ENCODE measurements around the gene RBFOX2. TPM values are rescaled to one million over a fixed set of nuclear protein-coding genes. Genes with fewer than 3 reads are reported as not detected.

Gene RBFOX2
- total RNA-seq, 5 donors from 2014 or later (not counting 1 experiment from before 2014, with no cell fraction given), result 0.73 to 1.5 (median 1.4) TPM

DNA sequence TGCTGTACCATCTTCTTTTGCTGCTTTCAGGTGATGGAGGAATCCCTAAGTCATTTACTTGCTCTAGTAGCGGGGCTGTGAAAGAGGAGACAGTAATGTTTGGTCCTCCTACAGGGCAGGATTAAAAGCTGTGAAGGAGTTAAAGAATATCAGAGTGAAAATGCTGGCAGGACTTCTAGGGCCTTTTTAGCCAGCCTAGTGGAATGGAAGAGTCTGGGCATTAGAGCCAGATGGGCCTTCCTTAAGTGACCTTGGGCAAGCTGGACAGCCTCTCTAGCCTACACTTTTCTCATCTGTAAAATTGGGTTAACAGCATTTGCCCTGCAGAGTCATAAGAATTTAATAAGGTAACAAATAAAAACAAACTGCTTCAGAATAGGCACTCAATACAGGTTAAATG is 114.7 kb downstream of the RBFOX2 start:
- H3K36me3 Mint-ChIP-seq, result no peaks in the 10 kb centered on the region
- H3K4me1 ChIP-seq (ENCODE audit: control insufficient read depth in 1 of 2, extremely low read depth in 1 of 2, insufficient read depth in 2 of 2, low read length in 2 of 2), result peaks cover 0 to 10% of the 10 kb centered on the region in 2 experiments
- H3K27me3 ChIP-seq (replicated peaks in 1 of 2; ENCODE audit: control insufficient read depth in 2 of 2, extremely low read depth in 1 of 2, insufficient read depth in 2 of 2, low read length in 1 of 2), result no peaks in the 10 kb centered on the region
- WGBS (ENCODE audit: insufficient coverage), result no CpG with 5 or more reads among the region's 1 CpG
- H3K27ac ChIP-seq (ENCODE audit: low read length), result no peak overlapping the region
- no peaks in the 10 kb centered on the region for H3K36me3 ChIP-seq (ENCODE audit: control insufficient read depth in 2 of 2, extremely low read depth in 1 of 2, insufficient read depth in 1 of 2, low read length in 1 of 2)
- ChIA-PET POLR2A (no interaction called here), CTCF (no interaction called here)
- H3K4me3 ChIP-seq (ENCODE audit: control insufficient read depth in 1 of 2, extremely low read depth in 1 of 2, low read length in 1 of 2), result no peak overlapping the region
- ATAC-seq (replicated peaks in 1 of 4), result no peak
- H3K9me3 ChIP-seq, result no peaks in the 10 kb centered on the region
- H3K27me3 Mint-ChIP-seq, result peaks cover 4 to 5% of the 10 kb centered on the region in 2 donors
- H3K9me3 Mint-ChIP-seq, result no peaks in the 10 kb centered on the region
- no peak overlapping the region for H3K27ac Mint-ChIP-seq
- DNase-seq, result no peak
- H3K4me3 Mint-ChIP-seq, result no peak overlapping the region
- peaks cover 15 to 18% (median 15%) of the 10 kb centered on the region in 3 donors for H3K4me1 Mint-ChIP-seq

DNA sequence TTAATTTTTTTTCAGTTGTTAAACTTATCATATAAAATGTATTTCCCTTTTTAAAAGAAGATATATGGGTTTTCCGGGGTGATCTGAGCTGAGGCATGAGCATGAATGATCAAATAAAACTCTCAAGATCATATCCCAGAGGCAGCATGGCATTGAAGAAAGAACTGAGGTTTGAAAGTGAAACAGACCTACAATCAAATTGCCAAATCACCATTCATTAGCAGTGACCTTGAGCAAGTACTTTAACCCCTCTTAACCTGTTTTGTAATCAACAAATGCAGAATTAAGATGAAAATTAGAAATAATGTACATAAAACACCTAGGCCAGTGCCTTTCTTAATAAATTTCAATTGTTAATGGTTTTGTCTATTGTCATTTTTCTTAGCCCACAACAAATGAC is 116.0 kb downstream of the RBFOX2 start:
- Histone ChIP-seq H3K27me3 (replicated peaks in 1 of 2; ENCODE audit: control insufficient read depth in 2 of 2, extremely low read depth in 1 of 2, insufficient read depth in 2 of 2, low read length in 1 of 2) (no peaks in the 10 kb centered on the region), H3K36me3 (ENCODE audit: control insufficient read depth in 2 of 2, extremely low read depth in 1 of 2, insufficient read depth in 1 of 2, low read length in 1 of 2) (no peaks in the 10 kb centered on the region), H3K4me1 (ENCODE audit: control insufficient read depth in 1 of 2, extremely low read depth in 1 of 2, insufficient read depth in 2 of 2, low read length in 2 of 2) (peaks cover 0 to 10% of the 10 kb centered on the region in 2 experiments), H3K4me3 (ENCODE audit: control insufficient read depth in 1 of 2, extremely low read depth in 1 of 2, low read length in 1 of 2) (no peak overlapping the region), H3K9me3 (no peaks in the 10 kb centered on the region), H3K27ac (ENCODE audit: low read length) (no peak overlapping the region)
- POLR2A ChIA-PET, result no interaction called here
- Mint-ChIP-seq H3K4me3 (no peak overlapping the region), H3K27me3 (peaks cover 4 to 5% of the 10 kb centered on the region in 2 donors), H3K4me1 (peaks cover 15 to 18% (median 15%) of the 10 kb centered on the region in 3 donors), H3K9me3 (no peaks in the 10 kb centered on the region), H3K36me3 (no peaks in the 10 kb centered on the region), H3K27ac (no peak overlapping the region)
- no peak for DNase-seq
- CTCF ChIA-PET, result no interaction called here
- no CpG with 5 or more reads among the region's 1 CpG for WGBS (ENCODE audit: insufficient coverage)
- no peak for ATAC-seq (replicated peaks in 1 of 4)

DNA sequence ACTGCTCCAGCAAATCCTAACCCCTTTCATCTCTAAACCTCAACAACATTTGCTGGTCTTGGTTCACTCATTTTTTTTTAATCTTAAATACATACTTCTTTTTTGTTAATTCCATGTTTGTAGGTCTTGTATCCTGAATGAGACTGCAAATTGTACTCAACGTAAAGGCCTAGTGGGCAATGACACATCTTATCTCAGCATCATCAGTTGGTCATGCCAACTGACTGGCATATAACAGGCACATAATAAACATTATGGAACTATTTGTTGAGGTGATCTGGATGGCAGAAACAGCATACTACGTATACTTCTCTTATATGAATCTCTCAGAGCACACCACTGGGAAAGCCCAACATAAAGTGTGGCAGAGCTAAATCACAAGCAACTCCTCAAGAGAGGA is 116.7 kb downstream of the RBFOX2 start:
- CTCF ChIA-PET, result no interaction called here
- Mint-ChIP-seq H3K27me3 (peaks cover 4 to 5% of the 10 kb centered on the region in 2 donors), H3K36me3 (no peaks in the 10 kb centered on the region), H3K4me3 (no peak overlapping the region), H3K27ac (no peak overlapping the region), H3K4me1 (peaks cover 15 to 18% (median 15%) of the 10 kb centered on the region in 3 donors), H3K9me3 (no peaks in the 10 kb centered on the region)
- no peak for DNase-seq
- H3K27ac ChIP-seq (ENCODE audit: low read length), result no peak overlapping the region
- no peaks in the 10 kb centered on the region for H3K36me3 ChIP-seq (ENCODE audit: control insufficient read depth in 2 of 2, extremely low read depth in 1 of 2, insufficient read depth in 1 of 2, low read length in 1 of 2)
- peaks cover 0 to 10% of the 10 kb centered on the region in 2 experiments for H3K4me1 ChIP-seq (ENCODE audit: control insufficient read depth in 1 of 2, extremely low read depth in 1 of 2, insufficient read depth in 2 of 2, low read length in 2 of 2)
- POLR2A ChIA-PET, result no interaction called here
- no peaks in the 10 kb centered on the region for H3K27me3 ChIP-seq (replicated peaks in 1 of 2; ENCODE audit: control insufficient read depth in 2 of 2, extremely low read depth in 1 of 2, insufficient read depth in 2 of 2, low read length in 1 of 2)
- no CpG with 5 or more reads among the region's 2 CpGs for WGBS (ENCODE audit: insufficient coverage)
- no peaks in the 10 kb centered on the region for H3K9me3 ChIP-seq
- ATAC-seq (replicated peaks in 1 of 4), result no peak
- H3K4me3 ChIP-seq (ENCODE audit: control insufficient read depth in 1 of 2, extremely low read depth in 1 of 2, low read length in 1 of 2), result no peak overlapping the region

DNA sequence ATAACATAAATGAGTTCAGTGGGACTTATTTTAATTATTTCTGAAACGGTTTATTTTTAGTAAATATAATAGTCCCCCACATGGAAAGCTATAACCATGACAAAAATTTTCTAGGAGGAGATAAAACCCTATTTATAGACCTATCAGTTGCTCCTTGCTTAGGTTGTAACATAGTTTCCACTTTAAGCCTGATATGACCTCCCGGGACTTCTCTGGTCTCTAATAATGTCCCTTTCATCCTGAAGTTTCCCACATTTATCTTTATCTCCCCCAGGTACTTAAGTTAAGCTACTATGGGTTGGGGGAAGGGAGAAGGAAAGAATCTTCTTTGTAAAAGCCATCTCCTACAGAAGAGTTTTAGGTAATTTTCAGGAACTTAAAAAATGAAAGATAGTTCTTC is 117.7 kb downstream of the RBFOX2 start:
- H3K4me3 ChIP-seq (ENCODE audit: control insufficient read depth in 1 of 2, extremely low read depth in 1 of 2, low read length in 1 of 2), result no peak overlapping the region
- ATAC-seq (replicated peaks in 1 of 4) (no peak), DNase-seq (no peak)
- H3K27ac ChIP-seq (ENCODE audit: low read length), result no peak overlapping the region
- H3K9me3 Mint-ChIP-seq, result no peaks in the 10 kb centered on the region
- no peaks in the 10 kb centered on the region for H3K36me3 Mint-ChIP-seq
- H3K9me3 ChIP-seq, result no peaks in the 10 kb centered on the region
- no peak overlapping the region for H3K27ac Mint-ChIP-seq
- H3K4me1 Mint-ChIP-seq, result peaks cover 15 to 16% (median 15%) of the 10 kb centered on the region in 3 donors
- no peak overlapping the region for H3K4me3 Mint-ChIP-seq
- WGBS (ENCODE audit: insufficient coverage), result no CpG with 5 or more reads among the region's 2 CpGs
- CTCF ChIA-PET, result no interaction called here
- no peaks in the 10 kb centered on the region for H3K36me3 ChIP-seq (ENCODE audit: control insufficient read depth in 2 of 2, extremely low read depth in 1 of 2, insufficient read depth in 1 of 2, low read length in 1 of 2)
- POLR2A ChIA-PET, result no interaction called here
- H3K27me3 ChIP-seq (replicated peaks in 1 of 2; ENCODE audit: control insufficient read depth in 2 of 2, extremely low read depth in 1 of 2, insufficient read depth in 2 of 2, low read length in 1 of 2), result no peaks in the 10 kb centered on the region
- peaks cover 0 to 9% of the 10 kb centered on the region in 2 experiments for H3K4me1 ChIP-seq (ENCODE audit: control insufficient read depth in 1 of 2, extremely low read depth in 1 of 2, insufficient read depth in 2 of 2, low read length in 2 of 2)
- H3K27me3 Mint-ChIP-seq, result peaks cover 4 to 5% of the 10 kb centered on the region in 2 donors

DNA sequence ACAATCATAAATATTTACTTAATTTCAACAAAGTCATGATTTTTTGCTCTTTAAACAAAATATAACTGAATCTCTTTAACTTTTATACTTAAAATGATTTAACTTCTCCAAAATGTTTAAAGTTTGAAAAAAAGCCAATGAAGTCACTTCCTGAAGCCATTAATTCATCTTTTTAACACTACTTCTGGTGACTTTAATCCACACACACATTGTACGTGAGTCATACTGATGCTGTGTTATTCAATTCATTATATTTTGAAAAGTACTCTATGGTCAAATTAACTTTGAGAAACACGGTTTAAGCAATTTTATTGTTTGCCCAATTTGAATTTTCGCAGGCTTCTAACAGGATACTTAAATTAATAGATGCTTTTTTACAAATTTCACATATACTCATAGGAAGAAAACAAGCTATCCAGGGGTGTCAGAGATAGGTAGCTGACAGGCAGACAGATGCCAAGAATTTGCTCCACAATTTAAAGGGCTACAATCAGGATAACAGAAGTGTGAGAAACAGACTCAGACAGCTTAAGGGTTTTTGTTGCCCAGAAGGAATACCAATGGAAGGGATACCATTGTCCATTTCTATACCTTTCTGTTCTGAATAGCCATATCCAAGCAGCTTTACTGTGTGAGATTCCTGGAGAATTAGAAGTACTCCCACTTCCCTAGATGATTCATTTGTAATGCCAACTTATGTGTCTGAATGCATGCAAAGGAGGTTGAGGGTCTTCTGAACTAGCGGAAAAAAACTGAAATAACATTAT is 118.4 kb downstream of the RBFOX2 start:
- H3K4me3 Mint-ChIP-seq, result no peak overlapping the region
- Histone ChIP-seq H3K4me3 (ENCODE audit: control insufficient read depth in 1 of 2, extremely low read depth in 1 of 2, low read length in 1 of 2) (no peak overlapping the region), H3K9me3 (no peaks in the 10 kb centered on the region), H3K36me3 (ENCODE audit: control insufficient read depth in 2 of 2, extremely low read depth in 1 of 2, insufficient read depth in 1 of 2, low read length in 1 of 2) (no peaks in the 10 kb centered on the region), H3K27ac (ENCODE audit: low read length) (no peak overlapping the region), H3K4me1 (ENCODE audit: control insufficient read depth in 1 of 2, extremely low read depth in 1 of 2, insufficient read depth in 2 of 2, low read length in 2 of 2) (peaks cover 0 to 1% of the 10 kb centered on the region in 2 experiments), H3K27me3 (replicated peaks in 1 of 2; ENCODE audit: control insufficient read depth in 2 of 2, extremely low read depth in 1 of 2, insufficient read depth in 2 of 2, low read length in 1 of 2) (no peaks in the 10 kb centered on the region)
- WGBS (ENCODE audit: insufficient coverage), result no CpG with 5 or more reads among the region's 4 CpGs
- H3K27me3 Mint-ChIP-seq, result peaks cover 3 to 4% of the 10 kb centered on the region in 2 donors
- DNase-seq (no peak), ATAC-seq (replicated peaks in 1 of 4) (no peak)
- H3K9me3 Mint-ChIP-seq, result no peaks in the 10 kb centered on the region
- ChIA-PET CTCF (interaction anchor here in 1 of 2 donors (0.6 kb wide), 1 partner anchor 9 kb away, joined by 5 read pairs; no protein-coding TSS in a partner anchor), POLR2A (no interaction called here)
- no peaks in the 10 kb centered on the region for H3K36me3 Mint-ChIP-seq
- H3K27ac Mint-ChIP-seq, result no peak overlapping the region
- peaks cover 8 to 9% (median 9%) of the 10 kb centered on the region in 3 donors for H3K4me1 Mint-ChIP-seq

DNA sequence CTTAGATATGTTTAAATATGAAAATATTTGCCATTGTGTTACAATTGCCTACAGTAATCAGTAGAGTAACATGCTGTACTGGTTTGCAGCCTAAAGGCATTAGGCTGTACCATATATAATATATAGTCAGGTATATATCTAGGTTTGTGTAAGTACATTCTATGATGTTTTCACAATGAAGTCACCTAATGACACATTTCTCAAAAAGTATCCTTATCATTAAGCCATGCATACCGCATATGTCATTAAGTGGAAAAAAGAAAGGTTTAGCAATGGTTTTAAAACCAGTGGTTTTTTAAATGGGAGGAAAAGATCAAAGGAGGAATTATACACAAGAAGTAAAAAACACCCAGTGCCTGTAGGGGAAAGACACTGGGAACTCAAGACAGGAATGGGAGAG is 122.7 kb downstream of the RBFOX2 start:
- Mint-ChIP-seq H3K4me1 (peaks cover 4 to 13% (median 7%) of the 10 kb centered on the region in 3 donors), H3K9me3 (no peaks in the 10 kb centered on the region), H3K4me3 (no peak overlapping the region), H3K36me3 (no peaks in the 10 kb centered on the region), H3K27ac (no peak overlapping the region), H3K27me3 (peaks cover 3 to 5% of the 10 kb centered on the region in 2 donors)
- ATAC-seq (replicated peaks in 1 of 4), result no peak
- H3K9me3 ChIP-seq, result no peaks in the 10 kb centered on the region
- no CpG with 5 or more reads among the region's 1 CpG for WGBS (ENCODE audit: insufficient coverage)
- no peaks in the 10 kb centered on the region for H3K27me3 ChIP-seq (replicated peaks in 1 of 2; ENCODE audit: control insufficient read depth in 2 of 2, extremely low read depth in 1 of 2, insufficient read depth in 2 of 2, low read length in 1 of 2)
- DNase-seq, result no peak
- POLR2A ChIA-PET, result no interaction called here
- H3K4me3 ChIP-seq (ENCODE audit: control insufficient read depth in 1 of 2, extremely low read depth in 1 of 2, low read length in 1 of 2), result no peak overlapping the region
- CTCF ChIA-PET, result no interaction called here
- peaks cover 0 to 1% of the 10 kb centered on the region in 2 experiments for H3K4me1 ChIP-seq (ENCODE audit: control insufficient read depth in 1 of 2, extremely low read depth in 1 of 2, insufficient read depth in 2 of 2, low read length in 2 of 2)
- H3K36me3 ChIP-seq (ENCODE audit: control insufficient read depth in 2 of 2, extremely low read depth in 1 of 2, insufficient read depth in 1 of 2, low read length in 1 of 2), result no peaks in the 10 kb centered on the region
- H3K27ac ChIP-seq (ENCODE audit: low read length), result no peak overlapping the region

Data from T-cell (primary cell).